H1 (cell line): ENCODE results near the gene KIAA1143. TPM values are rescaled to one million over a fixed set of nuclear protein-coding genes. Genes with fewer than 3 reads are reported as not detected.
A peak's percentile ranks its signal among the peaks of the same experiment; 100 is the strongest.

ENCODE experiments used
- CTCF ChIA-PET: fragments of 300-600 bp; sonication (Branson Sonifier 250); formaldehyde crosslinking; loops from one replicate; lab custom pipeline; 2021; ENCODE audit not compliant: partially characterized antibody; lab: Charles Lee
- POLR2A ChIA-PET: fragments of 300-600 bp; sonication (Branson Sonifier 250); formaldehyde crosslinking; loops from one replicate; lab custom pipeline; 2021; ENCODE audit warnings: inconsistent platforms; ENCODE audit not compliant: partially characterized antibody; lab: Charles Lee
- DNase-seq, 2 experiments: peaks; one replicate each; pipeline versions ENCODE4 v3.0.0 to v3.0.0-alpha.2; 2010 to 2022; ENCODE audit warnings: low spot score in 2 of 2, low read depth in 1 of 2, mixed read lengths in 1 of 2
- FAIRE-seq: peaks from 2 replicates; lab custom pipeline; 2011; peaks lifted over from hg19 to GRCh38; lab: Jason Lieb, UNC
- H2AFZ ChIP-seq: 2 replicates; pipeline ENCODE4 v1.8.1; 2012; ENCODE audit warnings: low read length, inconsistent platforms
- H2AK5ac ChIP-seq: 2 replicates; pipeline ENCODE4 v1.6.1; 2013; ENCODE audit warnings: low read depth, low read length
- H2BK120ac ChIP-seq: replicated peaks from 2 replicates; pipeline ENCODE3; 2013; ENCODE audit warnings: low read depth, low read length, inconsistent platforms
- H2BK12ac ChIP-seq: 2 replicates; pipeline ENCODE4 v1.6.1; 2013; ENCODE audit warnings: low read depth, low read length
- H2BK15ac ChIP-seq: 2 replicates; pipeline ENCODE4 v1.6.1; 2013; ENCODE audit warnings: low read length
- H2BK20ac ChIP-seq: 2 replicates; pipeline ENCODE4 v1.6.1; 2013; ENCODE audit warnings: low read length
- H2BK5ac ChIP-seq: 2 replicates; pipeline ENCODE4 v1.6.1; 2013; ENCODE audit warnings: low read depth, low read length
- H3K14ac ChIP-seq: 2 replicates; pipeline ENCODE4 v1.6.1; 2013; ENCODE audit warnings: inconsistent platforms; ENCODE audit not compliant: insufficient read length
- H3K18ac ChIP-seq: 2 replicates; pipeline ENCODE4 v1.6.1; 2013; ENCODE audit warnings: low read length; ENCODE audit errors: extremely low read depth
- H3K23ac ChIP-seq: 2 replicates; pipeline ENCODE4 v1.6.1; 2013; ENCODE audit warnings: inconsistent platforms; ENCODE audit not compliant: insufficient read length
- H3K23me2 ChIP-seq: 2 replicates; pipeline ENCODE4 v1.6.1; 2013; ENCODE audit warnings: low read depth, low read length
- H3K27ac ChIP-seq: 2 replicates; pipeline ENCODE4 v1.6.1; 2011; ENCODE audit warnings: low read depth, low read length, inconsistent platforms
- H3K27me3 ChIP-seq, 4 experiments: replicated peaks in 1 of 4; 1 replicate in 1 of 4; 2 replicates in 3 of 4; pipeline versions ENCODE4 v1.6.1 to v1.8.1; 2011 to 2013; ENCODE audit warnings: low read length in 3 of 4, mild to moderate bottlenecking in 3 of 4, inconsistent platforms in 2 of 4, mixed read lengths in 2 of 4, moderate library complexity in 1 of 4; ENCODE audit not compliant: control insufficient read depth in 3 of 4, insufficient read depth in 3 of 4; ENCODE audit errors: extremely low read depth in 1 of 4
- H3K36me3 ChIP-seq, 4 experiments: 2 replicates each; pipeline versions ENCODE4 v1.6.1 to v1.8.1; 2011 to 2013; ENCODE audit warnings: mild to moderate bottlenecking in 4 of 4, low read length in 3 of 4, moderate library complexity in 2 of 4, control low read depth in 1 of 4, inconsistent platforms in 1 of 4; ENCODE audit not compliant: insufficient read depth in 4 of 4, control insufficient read depth in 2 of 4
- H3K4ac ChIP-seq: replicated peaks from 2 replicates; pipeline ENCODE3; 2013; ENCODE audit warnings: low read length, low read depth, mixed read lengths, inconsistent platforms; ENCODE audit not compliant: insufficient read length
- H3K4me1 ChIP-seq, 4 experiments: replicated peaks in 1 of 4; 1 replicate in 1 of 4; 2 replicates in 3 of 4; pipeline versions ENCODE4 v1.6.1 to v1.8.1; 2011 to 2013; ENCODE audit warnings: low read length in 3 of 4, inconsistent platforms in 2 of 4, mixed read lengths in 1 of 4; ENCODE audit not compliant: insufficient read depth in 4 of 4, control insufficient read depth in 3 of 4
- H3K4me2 ChIP-seq, 2 experiments: 2 replicates each; pipeline versions ENCODE4 v1.6.1 to v1.8.1; 2011 to 2013; ENCODE audit warnings: low read depth in 2 of 2, low read length in 2 of 2, control low read depth in 1 of 2, inconsistent platforms in 1 of 2, mild to moderate bottlenecking in 1 of 2; ENCODE audit not compliant: insufficient read depth in 1 of 2
- H3K4me3 ChIP-seq, 4 experiments: fragments of 200-600, 300-600 bp in 1 of 4; sonication (generic), shearing (Covaris generic), sonication (Bioruptor Twin) in 1 of 4; 2 replicates each; pipeline versions ENCODE4 v1.5.1 to v1.8.1; 2011 to 2016; ENCODE audit warnings: low read length in 4 of 4, low read depth in 3 of 4, control low read depth in 2 of 4, inconsistent platforms in 2 of 4, mild to moderate bottlenecking in 2 of 4, mixed read lengths in 1 of 4, moderate library complexity in 1 of 4; ENCODE audit not compliant: insufficient read depth in 2 of 4; ENCODE audit errors: extremely low read depth in 1 of 4
- H3K56ac ChIP-seq: replicated peaks from 2 replicates; pipeline ENCODE3; 2013; ENCODE audit warnings: low read depth, mild to moderate bottlenecking, mixed read lengths, low read length, inconsistent platforms; ENCODE audit not compliant: insufficient read length
- H3K79me1 ChIP-seq: 2 replicates; pipeline ENCODE4 v1.6.1; 2013; ENCODE audit warnings: low read depth, low read length, control low read depth
- H3K79me2 ChIP-seq, 2 experiments: 2 replicates each; pipeline versions ENCODE4 v1.6.1 to v1.8.1; 2012 to 2013; ENCODE audit warnings: low read length in 2 of 2, mild to moderate bottlenecking in 2 of 2, inconsistent platforms in 1 of 2; ENCODE audit not compliant: insufficient read depth in 2 of 2, control insufficient read depth in 1 of 2
- H3K9ac ChIP-seq, 4 experiments: replicated peaks in 1 of 4; 1 replicate in 1 of 4; 2 replicates in 3 of 4; pipeline versions ENCODE4 v1.6.1 to v1.8.1; 2011 to 2013; ENCODE audit warnings: low read depth in 3 of 4, low read length in 3 of 4, control low read depth in 2 of 4, mild to moderate bottlenecking in 2 of 4, moderate library complexity in 2 of 4, inconsistent platforms in 1 of 4; ENCODE audit errors: extremely low read depth in 1 of 4
- H3K9me3 ChIP-seq, 2 experiments: 2 replicates each; pipeline versions ENCODE4 v1.6.1 to v1.8.1; 2012 to 2013; ENCODE audit warnings: mild to moderate bottlenecking in 2 of 2, moderate library complexity in 2 of 2, control low read depth in 1 of 2, inconsistent platforms in 1 of 2, low read depth in 1 of 2, low read length in 1 of 2, mixed read lengths in 1 of 2; ENCODE audit not compliant: insufficient read depth in 2 of 2
- H4K20me1 ChIP-seq, 2 experiments: replicated peaks in 1 of 2; 2 replicates each; pipeline versions ENCODE3 to v1.8.1; 2011 to 2013; ENCODE audit warnings: inconsistent platforms in 2 of 2, low read length in 2 of 2, mild to moderate bottlenecking in 1 of 2; ENCODE audit not compliant: insufficient read depth in 2 of 2, control insufficient read depth in 1 of 2
- H4K5ac ChIP-seq: 2 replicates; pipeline ENCODE4 v1.6.1; 2013; ENCODE audit warnings: low read length, low read depth, mixed read lengths, inconsistent platforms; ENCODE audit not compliant: insufficient read length
- H4K8ac ChIP-seq: 2 replicates; pipeline ENCODE4 v1.8.0; 2013; ENCODE audit warnings: mild to moderate bottlenecking, moderate library complexity, low read length, inconsistent platforms; ENCODE audit not compliant: insufficient read depth; ENCODE audit errors: extremely low read depth
- H4K91ac ChIP-seq: replicated peaks from 2 replicates; pipeline ENCODE3; 2013; ENCODE audit warnings: low read length, mixed read lengths, inconsistent platforms; ENCODE audit not compliant: insufficient read length
- CTBP2 ChIP-seq: IDR thresholded peaks from 2 replicates; pipeline ENCODE4 v1.7.0; 2011; ENCODE audit warnings: borderline replicate concordance, mild to moderate bottlenecking, moderate library complexity, mixed read lengths, low read length; ENCODE audit not compliant: insufficient read depth, insufficient read length
- FOSL1 ChIP-seq: IDR thresholded peaks from 2 replicates; pipeline ENCODE4 v1.6.1; 2011; ENCODE audit warnings: mild to moderate bottlenecking, low read depth, low read length, moderate library complexity; ENCODE audit not compliant: insufficient read depth
- HDAC2 ChIP-seq, 2 experiments: fragments of 300-600 bp in 1 of 2; sonication (generic) in 1 of 2; IDR thresholded peaks; 2 replicates each; pipeline ENCODE4 v1.6.1; 2011 to 2012; ENCODE audit warnings: low read depth in 2 of 2, low read length in 2 of 2, mild to moderate bottlenecking in 2 of 2, moderate library complexity in 2 of 2, borderline replicate concordance in 1 of 2, inconsistent platforms in 1 of 2
- KDM4A ChIP-seq: IDR thresholded peaks from one replicate; pipeline ENCODE4 v1.7.1; 2012; ENCODE audit warnings: low read depth, mild to moderate bottlenecking, moderate library complexity, low read length, inconsistent platforms; ENCODE audit not compliant: severe bottlenecking
- KDM5A ChIP-seq: fragments of 200-600 bp; IDR thresholded peaks from 2 replicates; pipeline ENCODE4 v1.7.1; 2012; ENCODE audit warnings: mild to moderate bottlenecking, low read length, inconsistent platforms, mixed read lengths
- SIN3A ChIP-seq, 2 experiments: IDR thresholded peaks in 1 of 2; conservative IDR thresholded peaks in 1 of 2; 2 replicates each; pipeline ENCODE4 v1.6.1; 2011 to 2012; ENCODE audit warnings: low read length in 2 of 2, improper control_type of control experiment in 1 of 2, low read depth in 1 of 2, mild to moderate bottlenecking in 1 of 2
- SIX5 ChIP-seq: IDR thresholded peaks from 2 replicates; pipeline ENCODE4 v1.6.1; 2011; ENCODE audit warnings: mild to moderate bottlenecking, low read depth, low read length
- SP4 ChIP-seq: IDR thresholded peaks from 2 replicates; pipeline ENCODE4 v1.6.1; 2012; ENCODE audit warnings: low read length, inconsistent platforms
- SUZ12 ChIP-seq: fragments of 200-600 bp; sonication (generic); IDR thresholded peaks from 2 replicates; pipeline ENCODE4 v1.6.1; 2012; ENCODE audit warnings: mild to moderate bottlenecking, inconsistent platforms, low read length, moderate library complexity, mixed read lengths
- WGBS, 2 experiments: shearing (Covaris generic) in 1 of 2; methylation state at CpG; one replicate each; pipeline versions ENCODE4 v1.1.6 to v1.1.7; 2013 to 2015; ENCODE audit warnings: low lambda C conversion rate in 2 of 2, mixed read lengths in 2 of 2, inconsistent platforms in 1 of 2, low coverage in 1 of 2, missing lambda C conversion rate in 1 of 2; ENCODE audit not compliant: insufficient replicate concordance in 2 of 2, insufficient coverage in 1 of 2, insufficient read length in 1 of 2; ENCODE audit errors: extremely low coverage in 1 of 2, missing lambda C conversion rate in 1 of 2; 5-methylcytosine and 5-hydroxymethylcytosine counted together
- polyA plus RNA-seq, 7 experiments: library from polyadenylated mRNA; depleted of rRNA in 3 of 7; stranded (reverse) in 5 of 7; unstranded in 2 of 7; fragments of >200 nt in 5 of 7; fragments of 200-250 nt in 2 of 7; gene quantifications; 1 replicate in 5 of 7; 2 replicates in 1 of 7; 4 replicates in 1 of 7; pipeline versions ENCODE4 v1.2.1 to v1.2.3, GENCODE V29; 2011 to 2013; ENCODE audit warnings: missing spikeins in 2 of 7, mixed read lengths in 2 of 7
- total RNA-seq: library from RNA; stranded (reverse); fragmentation: NEBNext Ultra II Directional; extraction: Animal tissue kit (Norgen Biotek cat#: 25700); gene quantifications from 2 replicates; pipeline ENCODE4 v1.2.1, GENCODE V29; 2021
- TF ChIP-seq, protein P1 (sequence below): IDR thresholded peaks from 2 replicates; pipeline ENCODE4 v1.6.1; 2012; ENCODE audit warnings: inconsistent platforms
- TF ChIP-seq, protein P2 (sequence below): IDR thresholded peaks from 2 replicates; pipeline ENCODE4 v1.6.1; 2011; ENCODE audit warnings: low read depth, mild to moderate bottlenecking, low read length; ENCODE audit not compliant: insufficient read depth

KIAA1143 gene
- total and polyA plus RNA-seq, 2 of the 8 experiments (the other 6 are each of a cell fraction or from before 2014, with no cell fraction given), result 16.2 to 67.2 TPM

DNA sequence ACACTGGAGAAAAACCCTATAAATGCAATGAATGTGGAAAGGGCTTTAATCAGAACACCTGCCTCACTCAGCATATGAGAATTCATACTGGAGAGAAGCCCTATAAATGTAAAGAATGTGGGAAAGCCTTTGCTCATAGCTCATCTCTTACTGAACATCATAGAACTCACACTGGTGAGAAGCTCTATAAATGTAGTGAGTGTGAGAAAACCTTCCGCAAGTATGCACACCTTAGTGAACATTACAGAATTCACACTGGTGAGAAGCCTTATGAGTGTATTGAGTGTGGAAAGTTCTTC lies 39.4 kb downstream of the KIAA1143 start:
- TF ChIP-seq KDM4A (no peak), SUZ12 (no peak), FOSL1 (no peak), SIN3A (conservative IDR thresholded peaks at IDR 0.05 in 1 of 2, IDR thresholded peaks at IDR 0.05 in 1 of 2; ENCODE audit: low read depth in 1 of 2, low read length in 2 of 2) (no peak), KDM5A (no peak), SP4 (no peak), CTBP2 (no peak), HDAC2 (IDR thresholded peaks at IDR 0.05; ENCODE audit: borderline replicate concordance in 1 of 2, low read depth in 2 of 2, low read length in 2 of 2) (no peak), SIX5 (no peak)
- TF ChIP-seq, protein P1, sequence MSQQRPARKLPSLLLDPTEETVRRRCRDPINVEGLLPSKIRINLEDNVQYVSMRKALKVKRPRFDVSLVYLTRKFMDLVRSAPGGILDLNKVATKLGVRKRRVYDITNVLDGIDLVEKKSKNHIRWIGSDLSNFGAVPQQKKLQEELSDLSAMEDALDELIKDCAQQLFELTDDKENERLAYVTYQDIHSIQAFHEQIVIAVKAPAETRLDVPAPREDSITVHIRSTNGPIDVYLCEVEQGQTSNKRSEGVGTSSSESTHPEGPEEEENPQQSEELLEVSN, result no peak
- TF ChIP-seq, protein P2, sequence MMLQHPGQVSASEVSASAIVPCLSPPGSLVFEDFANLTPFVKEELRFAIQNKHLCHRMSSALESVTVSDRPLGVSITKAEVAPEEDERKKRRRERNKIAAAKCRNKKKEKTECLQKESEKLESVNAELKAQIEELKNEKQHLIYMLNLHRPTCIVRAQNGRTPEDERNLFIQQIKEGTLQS, result no peak
- TF ChIP-seq, all 59 proteins: peak for 0
- Histone ChIP-seq H2AFZ (no peak overlapping the region), H3K79me2 (no peaks in the 10 kb centered on the region), H3K56ac (no peak overlapping the region), H3K23ac (no peak overlapping the region), H3K4me2 (no peak overlapping the region), H2BK5ac (no peak overlapping the region), H4K20me1 (no peaks in the 10 kb centered on the region), H2BK20ac (no peak overlapping the region), H3K79me1 (no peaks in the 10 kb centered on the region), H3K9ac (no peak overlapping the region), H2AK5ac (no peak overlapping the region), H3K27me3 (no peaks in the 10 kb centered on the region), H2BK15ac (no peak overlapping the region), H3K4ac (no peak overlapping the region), H4K8ac (no peak overlapping the region), H3K27ac (no peak overlapping the region), H2BK120ac (no peak overlapping the region), H4K5ac (no peak overlapping the region), H3K14ac (no peak overlapping the region), H3K23me2 (no peaks in the 10 kb centered on the region), H3K4me1 (no peaks in the 10 kb centered on the region), H3K18ac (no peak overlapping the region), H3K4me3 (peak overlapping the region in 1 of 4 experiments; percentile 28; a peak in 1 of 8 replicates), H3K9me3 (peaks cover 88 to 92% of the 10 kb centered on the region in 2 experiments), H4K91ac (no peak overlapping the region), H2BK12ac (no peak overlapping the region), H3K36me3 (peaks cover 8 to 51% (median 29%) of the 10 kb centered on the region in 4 experiments; a peak in 7 of 8 replicates)
- CTCF ChIA-PET, result no interaction called here
- 94% methylated on average over 1 of the region's 1 CpG; no CpG with 5 or more reads in 1 of the 2 experiments for WGBS, 2 experiments
- FAIRE-seq, result no peak
- POLR2A ChIA-PET, result interaction anchor here (0.7 to 1.4 kb wide), 2 partner anchors 9 to 40 kb away, joined by 3 read pairs; partner anchors contain the start of genes KIAA1143, KIF15 and ZNF502
- DNase-seq, result no peak
